HepG2 (cell line): Measurements from ENCODE around the gene CTAG2. TPM values are rescaled to one million over a fixed set of nuclear protein-coding genes. Genes with fewer than 3 reads are reported as not detected.

Experiments used
- AHR ChIP-seq: IDR thresholded peaks from 2 replicates; pipeline ENCODE4 v1.6.1; 2018; ENCODE audit warnings: missing genetic modification reagents, missing compliant biosample characterization
- FOSL2 ChIP-seq: sonication (generic); formaldehyde crosslinking; IDR thresholded peaks from 2 replicates; pipeline ENCODE4 v1.4.0; 2020; ENCODE audit warnings: missing genetic modification reagents
- NFIC ChIP-seq: IDR thresholded peaks from 2 replicates; pipeline ENCODE4 v1.6.1; 2012; ENCODE audit warnings: mild to moderate bottlenecking, low read length, inconsistent platforms
- SOX13 ChIP-seq, 3 experiments: fragments of 450-650 bp in 1 of 3; sonication (generic) in 1 of 3; formaldehyde crosslinking in 1 of 3; IDR thresholded peaks in 2 of 3; conservative IDR thresholded peaks in 1 of 3; 2 replicates each; pipeline versions ENCODE4 v1.5.0 to v1.6.1; 2016 to 2020; ENCODE audit warnings: antibody characterized with exemption in 1 of 3, mild to moderate bottlenecking in 1 of 3, missing compliant biosample characterization in 1 of 3, missing genetic modification reagents in 1 of 3, moderate library complexity in 1 of 3
- TCF7 ChIP-seq: sonication (generic); IDR thresholded peaks from 2 replicates; pipeline ENCODE4 v1.6.1; 2016; ENCODE audit warnings: antibody characterized with exemption, low read depth
- TOPORS ChIP-seq: sonication (generic); formaldehyde crosslinking; IDR thresholded peaks from 2 replicates; pipeline ENCODE4 v1.8.0; 2023; ENCODE audit warnings: mild to moderate bottlenecking, missing genetic modification reagents
- UBTF ChIP-seq: sonication (generic); formaldehyde crosslinking; IDR thresholded peaks from 2 replicates; pipeline ENCODE4 v1.4.0; 2020; ENCODE audit warnings: mild to moderate bottlenecking, missing genetic modification reagents
- ZFAT ChIP-seq: sonication (generic); formaldehyde crosslinking; conservative IDR thresholded peaks from 2 replicates; pipeline ENCODE4 v1.8.1; 2023; ENCODE audit warnings: missing genetic modification reagents, inconsistent platforms
- ZNF503 ChIP-seq: sonication (generic); formaldehyde crosslinking; IDR thresholded peaks from 2 replicates; pipeline ENCODE4 v1.4.0; 2020; ENCODE audit warnings: missing genetic modification reagents
- ZNF619 ChIP-seq: sonication (generic); formaldehyde crosslinking; IDR thresholded peaks from 2 replicates; pipeline ENCODE4 v1.4.0; 2020; ENCODE audit warnings: mild to moderate bottlenecking, missing genetic modification reagents
- ZNF670 ChIP-seq: sonication (generic); formaldehyde crosslinking; IDR thresholded peaks from 2 replicates; pipeline ENCODE4 v1.8.0; 2022; ENCODE audit warnings: mild to moderate bottlenecking, missing genetic modification reagents, borderline replicate concordance
- ZNF816 ChIP-seq: sonication (generic); formaldehyde crosslinking; IDR thresholded peaks from 2 replicates; pipeline ENCODE4 v1.8.0; 2022; ENCODE audit warnings: missing genetic modification reagents, mild to moderate bottlenecking, borderline replicate concordance
- polyA plus RNA-seq, 8 experiments: library from polyadenylated mRNA; depleted of rRNA in 3 of 8; stranded (reverse) in 7 of 8; unstranded in 1 of 8; fragments of >200 nt; fragmentation: Illumina TruSeq in 4 of 8; extraction: Trizol in 4 of 8; gene quantifications; 2 replicates each; pipeline versions ENCODE4 v1.2.1 to v1.2.3, GENCODE V29; 2011 to 2016; ENCODE audit warnings: low read depth in 4 of 8, missing spikeins in 1 of 8, mixed read lengths in 1 of 8; ENCODE audit not compliant: insufficient read depth in 1 of 8
- total RNA-seq, 5 experiments: library from RNA; depleted of rRNA; stranded (reverse); fragments of >200 nt; fragmentation: Illumina TruSeq; extraction: Trizol; gene quantifications; 2 replicates each; pipeline ENCODE4 v1.2.3, GENCODE V29; 2016; ENCODE audit warnings: low read depth in 1 of 5

CTAG2 gene
- total and polyA plus RNA-seq, 2 of the 13 experiments (the other 11 are each of a cell fraction or from before 2014, with no cell fraction given) = not detected

- TF ChIP-seq UBTF = no peak
- no peak for TF ChIP-seq ZNF670
- no peak for TF ChIP-seq ZNF503 (CRISPR knock-in tag)
- TF ChIP-seq NFIC = no peak
- TF ChIP-seq TOPORS (CRISPR knock-in tag) = no peak
- TF ChIP-seq ZNF619 (CRISPR knock-in tag) = no peak
- no peak for TF ChIP-seq AHR (CRISPR knock-in tag)
- TF ChIP-seq ZNF816 (CRISPR knock-in tag) = no peak
- no peak for TF ChIP-seq TCF7
- TF ChIP-seq SOX13 (IDR thresholded peaks at IDR 0.05) = no peak
- peak in 1 of 2 experiments; percentile 53; a peak in 1 of 4 replicates for TF ChIP-seq SOX13 (CRISPR knock-in tag; conservative IDR thresholded peaks at IDR 0.05 in 1 of 2, IDR thresholded peaks at IDR 0.05 in 1 of 2)
- no peak for TF ChIP-seq ZFAT (CRISPR knock-in tag)
- TF ChIP-seq FOSL2 (CRISPR knock-in tag) = 0 out of 2 replicates have a peak, but pooled peaks have one; percentile 15
These were observed 46.0 kb downstream of the CTAG2 start (continued) for GRCh38 chrX:154607370-154607769.
